Renal cortical epithelial cell (primary cell): Measurements from ENCODE around the gene FAF1. TPM values are rescaled to one million over a fixed set of nuclear protein-coding genes. Genes with fewer than 3 reads are reported as not detected.

Experiments
- DNase-seq: peaks from one replicate; pipeline ENCODE4 v3.0.0-alpha.2; 2011; ENCODE audit warnings: low read depth
- total RNA-seq: library from RNA; depleted of rRNA; stranded (reverse); fragments of >200 nt; gene quantifications from 2 replicates; pipeline ENCODE4 v1.2.3, GENCODE V29; 2014

The FAF1 gene
- total RNA-seq, 1 donor from 2014 or later, result 92.6 TPM

GRCh38 chr1:50701706-50702317 lies 258.3 kb downstream of the FAF1 start:
- no peak for DNase-seq

GRCh38 chr1:50700621-50701020 lies 259.4 kb downstream of the FAF1 start:
- no peak for DNase-seq

- no peak for DNase-seq
These were observed 259.9 kb downstream of the FAF1 start for GRCh38 chr1:50700214-50700613.

GRCh38 chr1:50699795-50700194 lies 260.3 kb downstream of the FAF1 start:
- no peak for DNase-seq

DNA sequence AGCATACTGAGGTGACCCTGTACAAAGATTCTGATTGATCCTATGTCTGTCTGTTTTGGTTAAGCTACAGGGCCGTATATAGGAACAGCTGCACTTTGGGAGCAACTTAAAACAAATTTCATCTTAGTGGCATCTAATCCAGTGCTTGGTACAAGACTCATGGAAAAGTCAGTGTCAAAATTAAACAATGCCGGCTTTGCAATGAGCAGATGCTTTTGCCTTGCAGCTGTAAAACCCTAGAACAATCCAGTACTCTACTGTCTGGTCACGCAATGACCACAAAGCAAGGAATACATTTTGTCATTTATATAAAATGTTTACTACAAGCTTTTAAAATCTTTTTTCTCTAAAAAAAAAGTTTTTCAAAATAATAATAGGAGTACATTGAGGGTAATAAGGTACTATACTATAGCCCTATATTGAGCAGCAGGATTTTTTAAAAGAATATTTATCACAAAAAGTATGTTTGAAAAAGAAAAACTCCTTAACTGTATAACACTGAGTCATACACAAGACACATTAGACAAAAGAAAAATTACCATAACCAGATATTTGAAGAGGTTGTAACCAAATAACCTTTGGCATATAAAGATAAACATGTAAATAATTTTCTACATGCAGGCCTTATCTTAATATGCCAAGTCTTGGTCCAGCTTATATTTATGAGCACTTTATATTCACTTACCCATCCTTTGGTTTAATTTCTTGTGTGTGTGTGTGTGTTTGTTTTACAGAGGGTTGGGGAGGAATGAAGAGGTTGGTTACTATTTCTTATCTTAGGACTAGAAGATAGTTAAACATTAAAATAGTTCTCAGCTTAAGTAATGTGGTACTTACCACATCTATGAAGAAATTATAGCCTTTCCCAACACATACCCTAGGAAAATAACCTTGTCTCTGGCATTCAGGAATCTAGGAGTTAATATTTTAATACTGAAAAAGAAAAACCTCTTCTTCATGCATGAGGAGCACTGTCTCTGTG lies 262.3 kb downstream of the FAF1 start:
- DNase-seq, result peak; percentile 94

DNA sequence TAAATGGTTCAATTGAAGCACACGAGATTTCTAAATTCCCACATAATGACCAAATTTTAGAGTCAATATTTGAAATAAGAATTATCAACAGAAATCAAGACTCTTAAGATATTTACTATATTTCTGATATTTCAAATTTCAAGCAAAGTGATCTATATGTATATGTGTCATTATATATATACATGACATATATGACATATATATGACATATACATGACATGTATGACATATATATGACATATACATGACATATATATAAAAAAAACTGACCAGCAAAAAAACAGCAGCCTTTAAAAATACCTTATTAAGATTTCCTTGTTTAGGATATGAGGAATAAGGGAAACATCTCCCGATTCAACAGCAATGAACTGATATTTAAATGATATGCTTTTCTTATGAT lies 266.2 kb downstream of the FAF1 start:
- DNase-seq, result no peak

GRCh38 chr1:50684185-50684584 lies 275.9 kb downstream of the FAF1 start:
- no peak for DNase-seq

DNA sequence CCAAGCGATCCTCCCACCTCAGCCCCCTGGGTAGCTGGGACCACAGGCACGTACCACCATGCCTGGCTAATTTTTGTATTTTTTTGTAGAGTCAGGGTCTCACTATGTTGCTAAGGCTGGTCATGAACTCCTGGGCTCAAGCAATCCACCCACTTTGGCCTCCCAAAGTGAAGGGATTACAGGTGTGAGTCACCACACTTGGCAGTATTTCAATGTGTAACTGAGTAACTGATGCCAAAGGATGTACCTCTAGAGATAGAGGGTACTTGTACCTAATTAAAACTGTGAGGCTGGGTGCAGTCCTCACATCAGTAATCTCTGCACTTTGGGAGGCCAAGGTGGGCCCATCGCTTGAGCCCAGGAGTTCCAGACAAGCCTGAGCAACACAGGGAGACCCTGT lies 278.1 kb downstream of the FAF1 start:
- peak; percentile 27 for DNase-seq

- no peak for DNase-seq
These were observed 292.2 kb downstream of the FAF1 start for GRCh38 chr1:50667710-50668356.

DNA sequence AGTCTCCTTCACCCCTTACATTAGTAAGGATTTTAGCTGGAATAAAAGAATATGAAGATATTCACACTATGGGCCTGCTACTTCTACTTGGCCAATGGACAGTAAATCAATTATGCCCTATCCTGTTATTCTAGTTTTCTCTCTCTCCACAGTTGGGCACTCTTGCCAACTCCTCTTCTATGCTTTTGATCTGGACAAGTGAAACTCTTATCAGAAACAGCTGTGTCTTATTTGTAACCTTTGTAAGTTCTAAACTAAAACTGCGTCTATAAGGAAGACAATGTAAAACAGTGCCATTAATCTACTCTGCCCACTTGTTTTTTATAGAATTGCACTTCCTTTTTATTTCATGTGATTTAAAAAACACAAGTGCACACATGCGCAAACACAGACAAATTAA lies 292.8 kb downstream of the FAF1 start:
- DNase-seq, result no peak

GRCh38 chr1:50666849-50667248 lies 293.2 kb downstream of the FAF1 start:
- no peak for DNase-seq

GRCh38 chr1:50665413-50665812 lies 294.7 kb downstream of the FAF1 start:
- no peak for DNase-seq

DNA sequence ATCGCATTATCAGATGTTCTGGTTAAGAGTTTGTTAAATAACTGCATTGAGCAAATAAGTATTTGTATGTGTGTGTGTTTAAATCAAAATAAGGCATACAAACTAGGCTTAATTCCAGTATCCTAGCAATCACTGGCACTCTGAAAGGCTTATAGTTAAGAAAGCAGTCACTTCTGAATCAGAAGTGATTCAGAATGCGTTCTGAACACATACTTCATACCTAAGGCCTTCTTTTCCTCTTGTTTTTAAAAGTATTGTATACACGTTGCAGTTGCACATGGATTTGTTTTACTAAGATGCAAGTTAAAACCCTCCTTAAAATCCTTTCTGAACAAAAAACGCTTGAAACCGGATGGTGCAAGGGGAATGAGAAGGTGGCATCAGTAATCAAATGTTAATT lies 298.4 kb downstream of the FAF1 start:
- DNase-seq, result peak; percentile 71

DNA sequence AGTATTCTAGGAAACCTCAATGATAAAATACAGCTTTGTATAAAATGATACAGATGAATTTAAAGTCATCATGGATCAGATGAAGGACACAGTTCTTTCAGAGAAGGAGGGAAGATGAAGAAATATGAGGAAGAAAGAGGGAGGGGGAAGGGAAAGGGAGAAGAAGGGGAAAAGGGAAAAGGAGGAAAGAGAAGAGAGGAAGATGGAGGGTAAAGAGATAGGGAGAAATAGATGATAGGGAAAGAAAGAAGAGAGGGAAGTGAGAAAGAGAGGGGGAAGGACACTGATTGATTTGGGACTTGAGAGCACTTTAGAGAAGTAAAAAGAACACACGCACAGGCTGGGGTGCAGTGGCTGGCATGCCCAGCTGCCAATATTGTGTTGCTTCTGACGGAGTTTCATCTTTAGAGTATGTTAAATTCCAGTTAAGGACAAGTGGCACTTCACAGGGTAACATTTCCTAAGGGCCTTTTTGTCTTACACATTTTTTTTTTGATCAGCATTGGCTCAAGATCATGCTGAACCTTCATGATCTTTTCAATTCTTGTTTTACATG lies 300.9 kb downstream of the FAF1 start:
- no peak for DNase-seq

DNA sequence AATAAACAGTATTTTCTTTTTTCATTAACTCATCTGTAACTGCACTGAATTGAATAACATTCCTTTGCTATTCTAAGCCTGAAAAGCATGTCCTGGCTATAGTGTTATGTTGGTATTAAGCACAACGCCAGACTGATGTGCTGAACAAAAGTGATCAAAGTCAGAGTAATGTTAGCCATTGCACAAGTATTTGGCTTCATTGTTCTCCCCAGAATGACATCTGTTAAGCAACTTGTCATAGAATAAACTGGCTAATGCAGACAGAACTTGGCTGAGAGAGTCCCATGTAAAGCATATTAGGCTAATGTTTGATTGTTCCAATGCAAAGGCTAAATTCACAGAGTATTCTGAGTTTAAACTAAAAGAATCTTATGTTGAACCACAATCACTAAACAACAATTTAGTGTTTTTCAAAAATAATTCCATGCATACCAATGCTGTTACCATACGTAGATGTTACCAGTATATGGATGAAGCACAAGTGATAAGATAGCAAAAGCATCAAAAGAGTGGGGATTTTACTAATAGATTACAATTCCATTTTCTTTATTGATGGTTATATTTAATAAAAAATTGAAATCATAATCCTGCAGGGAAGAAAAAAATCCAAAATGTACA lies 301.5 kb downstream of the FAF1 start:
- DNase-seq, result peak; percentile 57

DNA sequence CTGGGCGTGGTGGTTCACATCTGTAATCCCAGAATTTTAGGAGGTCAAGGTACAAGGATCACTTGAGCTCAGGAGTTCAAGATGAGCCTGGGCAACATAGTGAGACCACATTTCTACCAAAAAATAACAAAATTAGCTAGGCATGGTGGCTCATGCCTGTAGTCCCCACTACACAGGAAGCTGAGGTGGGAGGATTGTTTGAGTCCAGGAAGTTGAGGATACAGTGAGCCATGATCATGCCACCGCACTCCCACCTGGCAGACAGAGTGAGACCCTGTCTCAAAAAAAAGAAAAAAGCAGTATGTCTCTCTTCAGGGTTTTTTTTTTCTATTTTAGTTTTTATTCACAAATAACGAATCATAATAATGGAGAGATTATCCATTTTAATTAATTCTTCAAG lies 303.1 kb downstream of the FAF1 start:
- no peak for DNase-seq

DNA sequence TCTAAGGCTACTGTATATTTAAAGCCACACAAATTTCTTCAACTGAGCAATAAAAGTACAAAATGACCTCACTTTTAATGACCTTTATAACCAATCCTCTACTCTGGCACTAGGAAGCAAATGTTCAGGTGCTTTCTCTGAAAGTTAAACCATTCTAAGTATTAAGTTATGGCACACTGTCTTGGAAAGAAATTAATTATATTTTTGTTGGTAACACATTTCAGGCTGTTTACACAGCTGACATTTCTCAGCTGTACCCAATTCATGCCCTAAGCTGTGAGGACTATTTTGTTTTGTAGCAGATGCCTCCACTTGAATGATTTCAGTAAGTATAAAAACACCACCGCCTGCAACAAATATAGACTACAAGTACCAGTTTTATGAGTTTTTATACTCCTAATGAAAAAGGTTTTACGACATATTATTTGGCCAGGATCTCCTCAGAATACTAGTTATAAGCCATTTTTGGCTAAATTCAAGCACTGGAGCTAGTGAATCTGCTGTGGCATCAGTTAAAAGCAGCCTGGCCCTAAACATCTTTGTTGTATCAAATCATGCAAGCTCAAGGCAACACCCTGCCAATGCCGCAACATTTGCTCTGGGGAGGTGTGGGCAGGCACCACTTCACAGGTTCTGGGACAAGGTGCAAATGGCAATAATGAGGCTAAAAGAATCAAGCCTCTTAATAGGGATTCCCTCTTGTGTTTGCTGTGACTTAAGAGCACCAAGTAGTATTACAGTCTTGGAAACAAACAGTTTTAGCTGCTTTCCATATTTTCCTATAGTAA lies 308.4 kb downstream of the FAF1 start:
- DNase-seq, result no peak

- no peak for DNase-seq
These were observed 313.5 kb downstream of the FAF1 start for GRCh38 chr1:50646526-50646925.

DNA sequence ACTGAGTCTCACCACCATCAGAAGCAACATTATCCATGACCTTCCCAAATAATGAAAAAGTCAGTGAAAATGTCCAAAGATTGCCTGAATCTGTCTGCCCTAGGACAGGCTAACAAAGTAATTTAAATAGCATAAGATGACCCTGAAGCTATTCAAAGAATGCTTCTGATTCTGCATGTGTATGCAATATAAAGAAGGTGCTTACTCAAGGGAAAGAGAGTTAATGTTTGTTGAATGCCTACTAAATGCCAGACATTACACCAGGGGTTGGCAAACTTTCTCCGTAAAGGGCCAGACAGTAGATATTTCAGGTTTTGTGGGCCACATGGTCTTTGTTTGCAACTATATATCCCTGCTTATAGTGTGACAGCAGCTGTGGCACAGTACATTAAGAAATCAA lies 314.9 kb downstream of the FAF1 start:
- DNase-seq, result peak; percentile 32

- DNase-seq, result peak; percentile 61
These were observed 315.5 kb downstream of the FAF1 start for GRCh38 chr1:50644447-50645105.

GRCh38 chr1:50637460-50637859 lies 322.6 kb downstream of the FAF1 start:
- no peak for DNase-seq
